Measurements from ENCODE around the gene NAP1L5.

GRCh38 chr4:88745581-88746163, 48.0 kb upstream of the NAP1L5 start:
- TF ChIP-seq JUND (CRISPR knock-in tag; IDR thresholded peaks at IDR 0.05) (no peak), NR3C1 (CRISPR knock-in tag; IDR thresholded peaks at IDR 0.05) (no peak), SAP130 (CRISPR knock-in tag; IDR thresholded peaks at IDR 0.05; ENCODE audit: low read depth) (no peak), ATF1 (CRISPR knock-in tag; IDR thresholded peaks at IDR 0.05) (no peak), MAX (IDR thresholded peaks at IDR 0.05) (no peak), CREM (IDR thresholded peaks at IDR 0.05) (no peak), CREM (CRISPR knock-in tag; IDR thresholded peaks at IDR 0.05) (no peak)
- TF ChIP-seq, protein P1, sequence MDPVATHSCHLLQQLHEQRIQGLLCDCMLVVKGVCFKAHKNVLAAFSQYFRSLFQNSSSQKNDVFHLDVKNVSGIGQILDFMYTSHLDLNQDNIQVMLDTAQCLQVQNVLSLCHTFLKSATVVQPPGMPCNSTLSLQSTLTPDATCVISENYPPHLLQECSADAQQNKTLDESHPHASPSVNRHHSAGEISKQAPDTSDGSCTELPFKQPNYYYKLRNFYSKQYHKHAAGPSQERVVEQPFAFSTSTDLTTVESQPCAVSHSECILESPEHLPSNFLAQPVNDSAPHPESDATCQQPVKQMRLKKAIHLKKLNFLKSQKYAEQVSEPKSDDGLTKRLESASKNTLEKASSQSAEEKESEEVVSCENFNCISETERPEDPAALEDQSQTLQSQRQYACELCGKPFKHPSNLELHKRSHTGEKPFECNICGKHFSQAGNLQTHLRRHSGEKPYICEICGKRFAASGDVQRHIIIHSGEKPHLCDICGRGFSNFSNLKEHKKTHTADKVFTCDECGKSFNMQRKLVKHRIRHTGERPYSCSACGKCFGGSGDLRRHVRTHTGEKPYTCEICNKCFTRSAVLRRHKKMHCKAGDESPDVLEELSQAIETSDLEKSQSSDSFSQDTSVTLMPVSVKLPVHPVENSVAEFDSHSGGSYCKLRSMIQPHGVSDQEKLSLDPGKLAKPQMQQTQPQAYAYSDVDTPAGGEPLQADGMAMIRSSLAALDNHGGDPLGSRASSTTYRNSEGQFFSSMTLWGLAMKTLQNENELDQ (CRISPR knock-in tag; IDR thresholded peaks at IDR 0.05; ENCODE audit: borderline replicate concordance) = no peak
- TF ChIP-seq, protein P2, sequence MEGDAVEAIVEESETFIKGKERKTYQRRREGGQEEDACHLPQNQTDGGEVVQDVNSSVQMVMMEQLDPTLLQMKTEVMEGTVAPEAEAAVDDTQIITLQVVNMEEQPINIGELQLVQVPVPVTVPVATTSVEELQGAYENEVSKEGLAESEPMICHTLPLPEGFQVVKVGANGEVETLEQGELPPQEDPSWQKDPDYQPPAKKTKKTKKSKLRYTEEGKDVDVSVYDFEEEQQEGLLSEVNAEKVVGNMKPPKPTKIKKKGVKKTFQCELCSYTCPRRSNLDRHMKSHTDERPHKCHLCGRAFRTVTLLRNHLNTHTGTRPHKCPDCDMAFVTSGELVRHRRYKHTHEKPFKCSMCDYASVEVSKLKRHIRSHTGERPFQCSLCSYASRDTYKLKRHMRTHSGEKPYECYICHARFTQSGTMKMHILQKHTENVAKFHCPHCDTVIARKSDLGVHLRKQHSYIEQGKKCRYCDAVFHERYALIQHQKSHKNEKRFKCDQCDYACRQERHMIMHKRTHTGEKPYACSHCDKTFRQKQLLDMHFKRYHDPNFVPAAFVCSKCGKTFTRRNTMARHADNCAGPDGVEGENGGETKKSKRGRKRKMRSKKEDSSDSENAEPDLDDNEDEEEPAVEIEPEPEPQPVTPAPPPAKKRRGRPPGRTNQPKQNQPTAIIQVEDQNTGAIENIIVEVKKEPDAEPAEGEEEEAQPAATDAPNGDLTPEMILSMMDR (CRISPR knock-in tag; IDR thresholded peaks at IDR 0.05) = no peak
- TF ChIP-seq, protein P3, sequence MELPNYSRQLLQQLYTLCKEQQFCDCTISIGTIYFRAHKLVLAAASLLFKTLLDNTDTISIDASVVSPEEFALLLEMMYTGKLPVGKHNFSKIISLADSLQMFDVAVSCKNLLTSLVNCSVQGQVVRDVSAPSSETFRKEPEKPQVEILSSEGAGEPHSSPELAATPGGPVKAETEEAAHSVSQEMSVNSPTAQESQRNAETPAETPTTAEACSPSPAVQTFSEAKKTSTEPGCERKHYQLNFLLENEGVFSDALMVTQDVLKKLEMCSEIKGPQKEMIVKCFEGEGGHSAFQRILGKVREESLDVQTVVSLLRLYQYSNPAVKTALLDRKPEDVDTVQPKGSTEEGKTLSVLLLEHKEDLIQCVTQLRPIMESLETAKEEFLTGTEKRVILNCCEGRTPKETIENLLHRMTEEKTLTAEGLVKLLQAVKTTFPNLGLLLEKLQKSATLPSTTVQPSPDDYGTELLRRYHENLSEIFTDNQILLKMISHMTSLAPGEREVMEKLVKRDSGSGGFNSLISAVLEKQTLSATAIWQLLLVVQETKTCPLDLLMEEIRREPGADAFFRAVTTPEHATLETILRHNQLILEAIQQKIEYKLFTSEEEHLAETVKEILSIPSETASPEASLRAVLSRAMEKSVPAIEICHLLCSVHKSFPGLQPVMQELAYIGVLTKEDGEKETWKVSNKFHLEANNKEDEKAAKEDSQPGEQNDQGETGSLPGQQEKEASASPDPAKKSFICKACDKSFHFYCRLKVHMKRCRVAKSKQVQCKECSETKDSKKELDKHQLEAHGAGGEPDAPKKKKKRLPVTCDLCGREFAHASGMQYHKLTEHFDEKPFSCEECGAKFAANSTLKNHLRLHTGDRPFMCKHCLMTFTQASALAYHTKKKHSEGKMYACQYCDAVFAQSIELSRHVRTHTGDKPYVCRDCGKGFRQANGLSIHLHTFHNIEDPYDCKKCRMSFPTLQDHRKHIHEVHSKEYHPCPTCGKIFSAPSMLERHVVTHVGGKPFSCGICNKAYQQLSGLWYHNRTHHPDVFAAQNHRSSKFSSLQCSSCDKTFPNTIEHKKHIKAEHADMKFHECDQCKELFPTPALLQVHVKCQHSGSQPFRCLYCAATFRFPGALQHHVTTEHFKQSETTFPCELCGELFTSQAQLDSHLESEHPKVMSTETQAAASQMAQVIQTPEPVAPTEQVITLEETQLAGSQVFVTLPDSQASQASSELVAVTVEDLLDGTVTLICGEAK (IDR thresholded peaks at IDR 0.05) = no peak
- TF ChIP-seq, protein P3 (CRISPR knock-in tag; IDR thresholded peaks at IDR 0.05) = no peak

All from HepG2 (cell line).